A673 (cell line): ENCODE measurements around the gene LDB2. TPM values are rescaled to one million over a fixed set of nuclear protein-coding genes. Genes with fewer than 3 reads are reported as not detected.
"Not testable (repeated sequence)": the region's sequence is repeated elsewhere in the genome, so short reads cannot be mapped to it uniquely, and the experiment has no call there.

Source experiments
- BruUV-seq: library from RNA; stranded (reverse); fragments of 400-500 nt; replicated peaks from 2 replicates; lab custom pipeline; 2021; lab: Mats Ljungman, UMichigan
- CTCF ChIA-PET: fragments of 300-600 bp; sonication (Branson Sonifier 250); formaldehyde crosslinking; loops from one replicate; lab custom pipeline; 2022; ENCODE audit warnings: antibody characterized with exemption; lab: Charles Lee
- POLR2A ChIA-PET: fragments of 300-600 bp; sonication (Branson Sonifier 250); formaldehyde crosslinking; loops from one replicate; lab custom pipeline; 2022; ENCODE audit warnings: antibody characterized with exemption; ENCODE audit not compliant: low non-redundant PET; lab: Charles Lee
- DNase-seq: peaks from one replicate; pipeline ENCODE4 v3.0.0-alpha.2; 2015; ENCODE audit warnings: low spot score
- H3K27ac ChIP-seq: fragments of 200-600 bp; sonication (generic); 2 replicates; pipeline ENCODE4 v1.5.1; 2016; ENCODE audit warnings: mixed run types, low read depth, mild to moderate bottlenecking, mixed read lengths, antibody characterized with exemption, low read length; ENCODE audit not compliant: poor library complexity, severe bottlenecking
- H3K27me3 ChIP-seq: fragments of 200-600 bp; sonication (generic); replicated peaks from 2 replicates; pipeline ENCODE4 v1.6.1; 2017; ENCODE audit warnings: mixed run types, low read depth, mild to moderate bottlenecking, mixed read lengths, antibody characterized with exemption, low read length; ENCODE audit not compliant: insufficient read depth, poor library complexity
- H3K36me3 ChIP-seq: fragments of 200-600 bp; sonication (generic); 2 replicates; pipeline ENCODE4 v1.6.1; 2016; ENCODE audit warnings: mixed run types, mild to moderate bottlenecking, mixed read lengths, antibody characterized with exemption, low read length; ENCODE audit not compliant: insufficient read depth, poor library complexity, severe bottlenecking
- H3K4me1 ChIP-seq: fragments of 200-600 bp; sonication (generic); 2 replicates; pipeline ENCODE4 v1.6.1; 2017; ENCODE audit warnings: mixed run types, mild to moderate bottlenecking, mixed read lengths, antibody characterized with exemption, low read length; ENCODE audit not compliant: insufficient read depth, poor library complexity, severe bottlenecking
- H3K4me3 ChIP-seq: fragments of 200-600 bp; sonication (generic); 2 replicates; pipeline ENCODE4 v1.5.1; 2016; ENCODE audit warnings: low read depth, mixed run types, mild to moderate bottlenecking, mixed read lengths, low read length; ENCODE audit not compliant: poor library complexity, severe bottlenecking
- H3K9me3 ChIP-seq: fragments of 200-600 bp; sonication (generic); 2 replicates; pipeline ENCODE4 v1.6.1; 2016; ENCODE audit warnings: mixed run types, low read depth, mild to moderate bottlenecking, mixed read lengths, antibody characterized with exemption, low read length; ENCODE audit not compliant: poor library complexity, severe bottlenecking
- EZH2 ChIP-seq: fragments of 200-600 bp; sonication (generic); IDR thresholded peaks from 2 replicates; pipeline ENCODE4 v1.6.1; 2017; ENCODE audit warnings: borderline replicate concordance, low read depth, mild to moderate bottlenecking, mixed read lengths, antibody characterized with exemption, low read length; ENCODE audit not compliant: poor library complexity, severe bottlenecking
- intact Hi-C: fragments of 100-400 bp; cut with micrococcal nuclease; formaldehyde crosslinking; loops from one replicate; pipeline ENCODE4 v1.10.0; 2022; ENCODE audit not compliant: unreplicated experiment
- total RNA-seq: library from RNA; stranded (reverse); gene quantifications from 2 replicates; pipeline ENCODE4 v1.2.3, GENCODE V29; 2021
- TF ChIP-seq, protein P1 (sequence below): fragments of 300-800, 200-600 bp; sonication (generic); conservative IDR thresholded peaks from 2 replicates; pipeline ENCODE4 v1.5.1; 2017; ENCODE audit warnings: low read depth, mild to moderate bottlenecking, antibody characterized with exemption, low read length, moderate library complexity, mixed read lengths

The LDB2 gene
- total RNA-seq, 1 experiment from 2014 or later, result 47.4 TPM

DNA sequence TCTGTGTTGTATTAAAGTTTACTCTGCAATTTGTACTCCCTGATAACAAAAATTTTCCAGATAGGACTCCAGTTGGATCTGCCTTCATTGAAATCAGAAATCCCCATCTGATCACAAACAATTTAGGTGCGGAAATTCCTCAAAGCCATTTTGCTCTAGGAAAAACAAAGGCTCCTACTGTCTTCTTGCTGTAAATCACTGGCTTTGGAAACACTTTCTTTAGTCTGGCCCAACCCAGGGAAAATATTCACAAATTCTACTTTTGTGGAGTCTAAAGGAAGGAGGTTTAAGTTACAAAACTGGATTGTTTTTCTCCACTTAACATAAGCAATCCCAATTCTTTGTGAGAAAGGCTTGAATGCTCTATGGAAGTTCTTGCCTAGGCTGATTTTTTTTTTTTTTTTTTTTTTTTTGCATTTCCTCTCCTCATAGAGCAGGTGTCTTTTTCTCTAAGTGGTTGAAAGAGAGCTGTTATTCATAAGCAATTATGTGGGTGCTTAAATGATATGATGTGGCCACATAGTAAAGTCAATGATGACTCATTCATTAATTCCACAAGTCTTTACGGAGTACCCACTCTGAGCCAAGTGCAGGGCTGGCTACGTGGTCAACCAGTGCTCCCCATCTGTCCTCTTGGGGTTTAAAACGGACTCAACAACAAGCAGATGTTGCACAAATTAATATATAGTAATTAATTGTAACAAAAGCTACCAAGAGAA lies 261.4 kb downstream of the LDB2 start:
- H3K27me3 ChIP-seq, result no peaks in the 10 kb centered on the region
- H3K9me3 ChIP-seq, result no peaks in the 10 kb centered on the region
- intact Hi-C loops, result loop anchor here (5.0 kb wide), 1 partner anchor 120 kb away; no protein-coding TSS in a partner anchor
- H3K27ac ChIP-seq, result peak overlapping the region; percentile 66
- ChIA-PET CTCF (interaction anchor here (0.6 kb wide), 1 partner anchor 55 kb away, joined by 5 read pairs; no protein-coding TSS in a partner anchor), POLR2A (interaction anchor here (0.5 to 0.6 kb wide), 2 partner anchors 14 to 221 kb away, joined by 4 to 8 read pairs; no protein-coding TSS in a partner anchor)
- peaks cover 42% of the 10 kb centered on the region for H3K4me1 ChIP-seq
- DNase-seq, result peak; percentile 58
- H3K4me3 ChIP-seq, result no peak overlapping the region
- TF ChIP-seq, protein P1, sequence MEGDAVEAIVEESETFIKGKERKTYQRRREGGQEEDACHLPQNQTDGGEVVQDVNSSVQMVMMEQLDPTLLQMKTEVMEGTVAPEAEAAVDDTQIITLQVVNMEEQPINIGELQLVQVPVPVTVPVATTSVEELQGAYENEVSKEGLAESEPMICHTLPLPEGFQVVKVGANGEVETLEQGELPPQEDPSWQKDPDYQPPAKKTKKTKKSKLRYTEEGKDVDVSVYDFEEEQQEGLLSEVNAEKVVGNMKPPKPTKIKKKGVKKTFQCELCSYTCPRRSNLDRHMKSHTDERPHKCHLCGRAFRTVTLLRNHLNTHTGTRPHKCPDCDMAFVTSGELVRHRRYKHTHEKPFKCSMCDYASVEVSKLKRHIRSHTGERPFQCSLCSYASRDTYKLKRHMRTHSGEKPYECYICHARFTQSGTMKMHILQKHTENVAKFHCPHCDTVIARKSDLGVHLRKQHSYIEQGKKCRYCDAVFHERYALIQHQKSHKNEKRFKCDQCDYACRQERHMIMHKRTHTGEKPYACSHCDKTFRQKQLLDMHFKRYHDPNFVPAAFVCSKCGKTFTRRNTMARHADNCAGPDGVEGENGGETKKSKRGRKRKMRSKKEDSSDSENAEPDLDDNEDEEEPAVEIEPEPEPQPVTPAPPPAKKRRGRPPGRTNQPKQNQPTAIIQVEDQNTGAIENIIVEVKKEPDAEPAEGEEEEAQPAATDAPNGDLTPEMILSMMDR, result no peak
- TF ChIP-seq EZH2, result no peak
- no TSS peak for BruUV-seq
- no peaks in the 10 kb centered on the region for H3K36me3 ChIP-seq

- intact Hi-C loops, result loop anchor here (5.0 kb wide), 1 partner anchor 119 kb away; no protein-coding TSS in a partner anchor
- POLR2A ChIA-PET, result no interaction called here
- Histone ChIP-seq H3K9me3 (no peaks in the 10 kb centered on the region), H3K36me3 (no peaks in the 10 kb centered on the region), H3K27ac (peak overlapping the region; percentile 66), H3K4me1 (peaks cover 34% of the 10 kb centered on the region), H3K4me3 (no peak overlapping the region), H3K27me3 (no peaks in the 10 kb centered on the region)
- BruUV-seq, result no TSS peak
- CTCF ChIA-PET, result no interaction called here
- no peak for DNase-seq
- TF ChIP-seq, protein P1, result no peak
- no peak for TF ChIP-seq EZH2
Measured at GRCh38 chr4:16636304-16636703, 262.1 kb downstream of the LDB2 start.

GRCh38 chr4:16629274-16629673 lies 269.2 kb downstream of the LDB2 start:
- H3K27me3 ChIP-seq, H3K27ac ChIP-seq, H3K4me3 ChIP-seq, H3K9me3 ChIP-seq, H3K36me3 ChIP-seq, POLR2A ChIA-PET, DNase-seq, intact Hi-C loops, BruUV-seq: not testable (repeated sequence)
- TF ChIP-seq, protein P1, result peak; percentile 37; the same call in 1 of the 2 replicates
- H3K4me1 ChIP-seq, result peaks cover 12% of the 10 kb centered on the region
- CTCF ChIA-PET, result interaction anchor here (0.5 kb wide), 1 partner anchor 135 kb away, joined by 4 read pairs; no protein-coding TSS in a partner anchor

DNA sequence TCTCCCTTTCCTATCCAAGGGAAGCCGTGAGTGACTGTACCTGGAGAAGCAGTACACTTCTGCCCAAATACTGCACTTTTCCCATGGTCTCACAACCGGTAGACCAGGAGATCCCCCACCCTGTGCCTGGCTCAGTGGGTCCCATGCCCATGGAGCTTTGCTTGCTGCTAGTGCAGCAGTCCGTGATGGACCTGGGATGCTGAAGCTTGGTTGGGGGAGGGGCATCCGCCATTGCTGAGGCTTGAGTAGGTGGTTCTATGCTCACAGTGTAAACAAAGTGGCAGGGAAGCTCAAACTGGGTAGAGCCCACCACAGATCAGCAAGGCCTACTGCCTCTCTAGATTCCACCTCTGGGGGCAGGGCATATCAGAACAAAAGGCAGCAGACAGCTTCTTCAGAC lies 269.6 kb downstream of the LDB2 start:
- H3K9me3 ChIP-seq, CTCF ChIA-PET, H3K27me3 ChIP-seq, BruUV-seq, H3K36me3 ChIP-seq, H3K27ac ChIP-seq, POLR2A ChIA-PET, DNase-seq, intact Hi-C loops, H3K4me3 ChIP-seq: not testable (repeated sequence)
- H3K4me1 ChIP-seq, result peaks cover 12% of the 10 kb centered on the region
